Measurements from ENCODE around the gene LEF1.
A peak's percentile ranks its signal among the peaks of the same experiment; 100 is the strongest.
"Not testable (repeated sequence)": the region's sequence is repeated elsewhere in the genome, so short reads cannot be mapped to it uniquely, and the experiment has no call there.

LEF1 gene

GRCh38 chr4:108024085-108024877 lies 144.5 kb downstream of the LEF1 start:
- no peak overlapping the region for H3K4me3 ChIP-seq (ENCODE audit: low read depth, low read length)
- TF ChIP-seq, protein P1, sequence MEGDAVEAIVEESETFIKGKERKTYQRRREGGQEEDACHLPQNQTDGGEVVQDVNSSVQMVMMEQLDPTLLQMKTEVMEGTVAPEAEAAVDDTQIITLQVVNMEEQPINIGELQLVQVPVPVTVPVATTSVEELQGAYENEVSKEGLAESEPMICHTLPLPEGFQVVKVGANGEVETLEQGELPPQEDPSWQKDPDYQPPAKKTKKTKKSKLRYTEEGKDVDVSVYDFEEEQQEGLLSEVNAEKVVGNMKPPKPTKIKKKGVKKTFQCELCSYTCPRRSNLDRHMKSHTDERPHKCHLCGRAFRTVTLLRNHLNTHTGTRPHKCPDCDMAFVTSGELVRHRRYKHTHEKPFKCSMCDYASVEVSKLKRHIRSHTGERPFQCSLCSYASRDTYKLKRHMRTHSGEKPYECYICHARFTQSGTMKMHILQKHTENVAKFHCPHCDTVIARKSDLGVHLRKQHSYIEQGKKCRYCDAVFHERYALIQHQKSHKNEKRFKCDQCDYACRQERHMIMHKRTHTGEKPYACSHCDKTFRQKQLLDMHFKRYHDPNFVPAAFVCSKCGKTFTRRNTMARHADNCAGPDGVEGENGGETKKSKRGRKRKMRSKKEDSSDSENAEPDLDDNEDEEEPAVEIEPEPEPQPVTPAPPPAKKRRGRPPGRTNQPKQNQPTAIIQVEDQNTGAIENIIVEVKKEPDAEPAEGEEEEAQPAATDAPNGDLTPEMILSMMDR (conservative IDR thresholded peaks at IDR 0.05; ENCODE audit: low read depth, low read length), result no peak
- no peak for DNase-seq (ENCODE audit: low read depth)

GRCh38 chr4:108018884-108019187 lies 149.9 kb downstream of the LEF1 start:
- H3K4me3 ChIP-seq (ENCODE audit: low read depth, low read length), result no peak overlapping the region
- no peak for DNase-seq (ENCODE audit: low read depth)
- TF ChIP-seq, protein P1 (conservative IDR thresholded peaks at IDR 0.05; ENCODE audit: low read depth, low read length), result no peak

- peak; percentile 89 for DNase-seq (ENCODE audit: low read depth)
- TF ChIP-seq, protein P1 (conservative IDR thresholded peaks at IDR 0.05; ENCODE audit: low read depth, low read length), result peak; percentile 93
- no peak overlapping the region for H3K4me3 ChIP-seq (ENCODE audit: low read depth, low read length)
Observed at GRCh38 chr4:108018040-108018883, 150.5 kb downstream of the LEF1 start.

GRCh38 chr4:108013955-108014354 lies 154.8 kb downstream of the LEF1 start:
- TF ChIP-seq, protein P1 (conservative IDR thresholded peaks at IDR 0.05; ENCODE audit: low read depth, low read length), result no peak
- H3K4me3 ChIP-seq (ENCODE audit: low read depth, low read length), result no peak overlapping the region
- no peak for DNase-seq (ENCODE audit: low read depth)

GRCh38 chr4:108013327-108013726 lies 155.4 kb downstream of the LEF1 start:
- no peak for DNase-seq (ENCODE audit: low read depth)
- H3K4me3 ChIP-seq (ENCODE audit: low read depth, low read length), result no peak overlapping the region
- TF ChIP-seq, protein P1 (conservative IDR thresholded peaks at IDR 0.05; ENCODE audit: low read depth, low read length), result no peak

GRCh38 chr4:108012382-108012781 lies 156.3 kb downstream of the LEF1 start:
- not testable (repeated sequence) for H3K4me3 ChIP-seq (ENCODE audit: low read depth, low read length); DNase-seq (ENCODE audit: low read depth)

DNA sequence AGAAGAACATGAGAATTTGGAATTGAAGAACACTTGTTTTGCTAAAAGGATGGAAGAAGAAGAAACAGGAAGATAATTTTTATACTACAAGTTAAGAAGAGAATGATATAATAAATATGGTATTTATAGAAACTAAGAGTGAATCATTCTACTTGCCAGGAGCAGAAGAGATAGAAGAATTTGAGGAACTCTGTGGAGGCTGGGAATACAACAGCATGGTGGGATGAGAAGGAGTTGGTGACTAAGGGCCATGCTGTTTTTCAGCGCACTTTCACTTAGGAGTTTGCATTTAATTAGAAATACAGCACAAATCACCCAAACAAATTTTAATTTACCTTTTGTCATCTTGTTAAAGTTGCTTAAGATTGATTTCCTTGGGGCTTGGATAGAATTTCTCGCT lies 158.6 kb downstream of the LEF1 start:
- TF ChIP-seq, protein P1 (conservative IDR thresholded peaks at IDR 0.05; ENCODE audit: low read depth, low read length), result no peak
- H3K4me3 ChIP-seq (ENCODE audit: low read depth, low read length), result no peak overlapping the region
- peak; percentile 67 for DNase-seq (ENCODE audit: low read depth)
